Mucosa of stomach (tissue), 1 donor: ENCODE data around the gene DCUN1D1.
"Not testable (repeated sequence)": the region's sequence is repeated elsewhere in the genome, so short reads cannot be mapped to it uniquely, and the experiment has no call there.

ENCODE experiments used
- H3K27me3 ChIP-seq: one replicate; pipeline ENCODE4 v1.7.0; 2013; ENCODE audit warnings: mild to moderate bottlenecking, low read length; ENCODE audit not compliant: control insufficient read depth, insufficient read depth
- H3K36me3 ChIP-seq: one replicate; pipeline ENCODE4 v1.7.0; 2013; ENCODE audit warnings: low read length; ENCODE audit not compliant: control insufficient read depth, insufficient read depth
- H3K4me1 ChIP-seq: one replicate; pipeline ENCODE4 v1.7.0; 2013; ENCODE audit warnings: mild to moderate bottlenecking, low read length; ENCODE audit not compliant: control insufficient read depth, insufficient read depth
- H3K4me3 ChIP-seq: one replicate; pipeline ENCODE4 v1.7.0; 2013; ENCODE audit warnings: low read length
- H3K9ac ChIP-seq: one replicate; pipeline ENCODE4 v1.7.0; 2013; ENCODE audit warnings: mild to moderate bottlenecking, low read length, moderate library complexity
- H3K9me3 ChIP-seq: one replicate; pipeline ENCODE4 v1.7.0; 2013; ENCODE audit warnings: mild to moderate bottlenecking, low read length, moderate library complexity; ENCODE audit not compliant: control insufficient read depth
- donor health status: Pancreatic carcinoma.

Gene DCUN1D1

GRCh38 chr3:182993486-182994201 is 13.3 kb upstream of the DCUN1D1 start:
- not testable (repeated sequence) for H3K4me3 ChIP-seq, H3K9me3 ChIP-seq, H3K27me3 ChIP-seq, H3K36me3 ChIP-seq, H3K9ac ChIP-seq, H3K4me1 ChIP-seq

DNA sequence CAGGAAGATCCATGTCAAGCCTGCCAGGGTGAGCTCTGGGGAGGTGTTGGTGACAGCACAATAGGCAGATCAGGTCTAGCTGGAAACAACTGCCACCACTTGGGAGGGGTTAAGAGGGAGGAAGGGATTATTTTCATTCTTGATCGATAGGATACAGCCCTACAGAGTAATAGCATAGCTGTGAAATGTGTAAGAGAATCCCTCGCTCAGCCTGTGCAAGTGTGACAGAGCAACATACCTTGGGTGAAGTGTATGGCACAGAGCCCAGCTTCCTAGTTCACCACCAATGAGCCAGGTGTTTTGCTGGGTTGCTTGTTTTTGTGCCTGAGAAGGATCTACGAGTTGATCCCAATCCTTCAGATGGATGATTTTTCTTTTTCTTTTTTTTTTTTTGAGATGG is 9.2 kb upstream of the DCUN1D1 start:
- Histone ChIP-seq H3K9me3 (no peaks in the 10 kb centered on the region), H3K27me3 (no peaks in the 10 kb centered on the region), H3K36me3 (no peaks in the 10 kb centered on the region), H3K4me1 (no peaks in the 10 kb centered on the region), H3K4me3 (no peak overlapping the region), H3K9ac (no peak overlapping the region)

DNA sequence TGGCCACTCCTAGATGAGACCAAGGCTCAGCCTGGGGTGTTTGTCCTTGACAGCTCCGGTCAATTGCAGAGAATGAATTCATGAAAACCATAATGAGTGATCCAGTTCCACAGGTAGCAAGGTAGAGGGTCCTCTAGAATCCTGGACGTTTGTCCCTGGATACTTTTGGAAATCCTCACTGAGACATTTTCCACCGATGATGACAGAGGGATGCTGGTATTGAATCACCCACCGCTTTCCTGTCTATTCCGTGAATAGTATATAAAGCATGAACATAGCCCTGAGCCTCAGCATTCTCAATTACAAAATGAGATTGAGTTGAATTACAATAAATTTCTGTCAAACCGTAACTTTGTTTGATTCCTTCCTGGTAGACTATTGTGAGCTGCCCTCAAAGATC is 5.7 kb upstream of the DCUN1D1 start:
- H3K36me3 ChIP-seq, result no peaks in the 10 kb centered on the region
- no peak overlapping the region for H3K9ac ChIP-seq
- no peaks in the 10 kb centered on the region for H3K27me3 ChIP-seq
- H3K4me1 ChIP-seq, result no peaks in the 10 kb centered on the region
- H3K4me3 ChIP-seq, result no peak overlapping the region
- no peaks in the 10 kb centered on the region for H3K9me3 ChIP-seq

DNA sequence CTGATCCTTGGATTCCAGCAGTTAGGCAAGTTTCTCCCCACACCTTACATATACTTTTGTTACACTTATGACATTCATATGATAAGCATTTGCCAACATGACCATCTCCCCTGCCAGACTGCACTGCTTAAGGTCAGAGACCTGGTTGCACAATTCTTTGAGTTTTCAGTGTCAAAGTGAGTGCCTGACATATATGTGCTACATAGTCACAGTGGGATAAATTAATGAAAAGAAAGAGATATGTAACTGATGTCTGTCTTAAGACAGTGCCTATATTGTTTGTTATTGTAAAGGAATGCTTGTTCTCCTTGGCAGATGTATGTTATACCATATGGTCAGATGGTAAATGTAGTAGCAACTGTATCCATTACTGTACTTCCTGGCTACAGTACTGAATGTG is 3.5 kb upstream of the DCUN1D1 start:
- Histone ChIP-seq H3K4me1 (no peaks in the 10 kb centered on the region), H3K9ac (no peak overlapping the region), H3K36me3 (no peaks in the 10 kb centered on the region), H3K9me3 (no peaks in the 10 kb centered on the region), H3K27me3 (no peaks in the 10 kb centered on the region), H3K4me3 (no peak overlapping the region)

GRCh38 chr3:182981038-182981380 is 671 bp upstream of the DCUN1D1 start:
- Histone ChIP-seq H3K4me3 (no peak overlapping the region), H3K4me1 (no peaks in the 10 kb centered on the region), H3K9ac (peak overlapping the region; percentile 67), H3K9me3 (no peaks in the 10 kb centered on the region), H3K36me3 (no peaks in the 10 kb centered on the region), H3K27me3 (no peaks in the 10 kb centered on the region)

DNA sequence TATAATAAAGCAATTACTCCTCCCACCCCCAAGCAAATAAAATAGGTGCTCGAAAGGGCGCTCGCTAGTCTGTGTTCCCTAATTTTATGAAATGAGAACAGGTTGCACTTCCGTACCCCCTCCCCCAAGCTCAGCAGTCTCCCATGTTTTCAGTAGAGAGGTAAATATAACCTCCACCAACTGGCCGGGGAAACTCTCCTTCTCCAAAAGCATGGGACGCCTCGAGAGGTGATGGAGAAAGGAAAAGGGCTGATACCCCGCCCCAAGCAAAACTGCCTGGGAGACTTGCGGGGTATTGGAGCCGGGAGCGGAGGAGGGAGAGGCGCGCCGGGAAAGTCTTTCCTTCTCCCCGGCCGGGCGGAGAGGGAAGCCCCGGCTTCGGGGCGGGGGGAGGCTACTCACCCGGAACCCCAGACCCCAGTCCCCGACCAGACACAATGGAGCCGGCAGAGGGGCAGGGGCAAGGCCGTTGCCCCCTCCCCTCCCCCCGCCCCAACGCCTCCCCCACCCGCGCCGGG is 605 bp downstream of the DCUN1D1 start:
- H3K9ac ChIP-seq, result peak overlapping the region; percentile 92

DNA sequence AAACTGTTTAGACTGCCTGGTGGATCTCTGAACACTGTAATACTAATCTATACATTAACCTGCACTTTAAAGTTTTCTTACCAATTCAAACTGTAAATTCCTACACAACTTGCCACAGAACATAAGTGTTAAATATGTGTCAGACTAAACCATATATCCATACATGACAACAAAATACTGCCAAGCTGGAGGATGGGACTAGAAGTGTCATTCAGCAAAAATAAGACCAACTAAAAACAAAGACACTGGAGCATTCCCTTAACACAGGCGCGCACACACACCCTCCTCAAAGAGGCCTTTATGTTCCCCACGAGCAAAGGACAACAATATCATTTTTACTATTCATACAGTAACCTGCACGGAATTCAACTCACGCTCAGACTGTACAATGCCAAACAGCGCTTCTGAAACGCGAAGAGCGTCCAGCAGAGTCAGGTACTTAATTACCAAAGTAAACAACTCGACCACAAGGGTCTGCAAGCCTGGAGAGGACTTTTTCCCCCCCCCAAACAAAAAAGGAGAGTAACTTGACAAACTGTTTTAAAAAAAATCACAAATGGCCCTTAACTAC is 1.1 kb downstream of the DCUN1D1 start:
- Histone ChIP-seq H3K4me3 (peak overlapping the region; percentile 89), H3K4me1 (no peaks in the 10 kb centered on the region), H3K36me3 (no peaks in the 10 kb centered on the region), H3K9me3 (no peaks in the 10 kb centered on the region), H3K27me3 (no peaks in the 10 kb centered on the region), H3K9ac (peak overlapping the region; percentile 92)

More for the DNA sequence above, 605 bp downstream of the DCUN1D1 start:
- H3K36me3 ChIP-seq, result no peaks in the 10 kb centered on the region
- H3K4me1 ChIP-seq, result no peaks in the 10 kb centered on the region
- H3K4me3 ChIP-seq, result peak overlapping the region; percentile 89
- H3K27me3 ChIP-seq, result no peaks in the 10 kb centered on the region
- H3K9me3 ChIP-seq, result no peaks in the 10 kb centered on the region

DNA sequence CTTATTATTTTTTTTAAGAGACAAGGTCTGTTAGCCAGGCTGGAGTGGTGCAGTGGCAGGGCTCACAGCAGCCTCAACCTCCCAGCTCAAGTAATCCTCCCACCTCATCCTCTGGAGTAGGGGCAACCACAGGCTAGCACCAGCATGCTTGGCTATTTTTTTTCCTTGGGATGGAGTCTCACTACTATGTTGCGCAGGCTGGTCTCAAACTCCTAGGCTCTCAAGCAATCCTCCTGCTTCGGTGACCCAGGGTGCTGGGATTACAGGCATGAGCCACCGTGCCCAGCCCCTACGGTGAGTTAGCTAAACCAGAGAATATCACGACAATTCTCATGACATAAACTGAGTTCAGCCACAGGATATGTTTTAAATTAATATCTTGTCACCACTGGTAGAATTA is 2.0 kb downstream of the DCUN1D1 start:
- Histone ChIP-seq H3K4me3 (no peak overlapping the region), H3K9ac (no peak overlapping the region)

DNA sequence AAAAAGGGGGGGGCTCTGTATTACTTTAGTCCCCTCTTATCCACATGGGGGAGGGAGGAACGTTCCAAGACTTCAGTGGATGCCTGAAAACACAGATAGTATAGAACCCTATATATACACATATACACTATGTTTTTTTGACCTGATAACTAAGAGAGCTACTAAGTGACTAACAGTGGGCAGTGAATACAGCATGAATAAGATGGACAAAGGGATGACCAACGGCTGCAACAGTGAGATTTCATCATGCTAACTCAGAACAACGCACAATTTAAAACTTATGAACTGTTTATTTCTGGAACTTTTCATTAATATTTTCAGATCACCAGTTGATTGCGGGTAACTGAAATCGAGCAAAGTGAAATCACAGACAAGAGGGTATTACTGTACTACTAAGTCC is 7.3 kb downstream of the DCUN1D1 start:
- no peaks in the 10 kb centered on the region for H3K9me3 ChIP-seq
- no peaks in the 10 kb centered on the region for H3K27me3 ChIP-seq
- no peaks in the 10 kb centered on the region for H3K4me1 ChIP-seq
- no peak overlapping the region for H3K4me3 ChIP-seq
- no peaks in the 10 kb centered on the region for H3K36me3 ChIP-seq
- no peak overlapping the region for H3K9ac ChIP-seq

More for the DNA sequence above, 2.0 kb downstream of the DCUN1D1 start:
- Histone ChIP-seq H3K9me3 (no peaks in the 10 kb centered on the region), H3K36me3 (no peaks in the 10 kb centered on the region), H3K4me1 (no peaks in the 10 kb centered on the region), H3K27me3 (no peaks in the 10 kb centered on the region)

GRCh38 chr3:182972387-182972786 is 8.0 kb downstream of the DCUN1D1 start:
- Histone ChIP-seq H3K9ac (no peak overlapping the region), H3K27me3 (no peaks in the 10 kb centered on the region), H3K9me3 (no peaks in the 10 kb centered on the region), H3K36me3 (no peaks in the 10 kb centered on the region), H3K4me3 (no peak overlapping the region), H3K4me1 (no peaks in the 10 kb centered on the region)

DNA sequence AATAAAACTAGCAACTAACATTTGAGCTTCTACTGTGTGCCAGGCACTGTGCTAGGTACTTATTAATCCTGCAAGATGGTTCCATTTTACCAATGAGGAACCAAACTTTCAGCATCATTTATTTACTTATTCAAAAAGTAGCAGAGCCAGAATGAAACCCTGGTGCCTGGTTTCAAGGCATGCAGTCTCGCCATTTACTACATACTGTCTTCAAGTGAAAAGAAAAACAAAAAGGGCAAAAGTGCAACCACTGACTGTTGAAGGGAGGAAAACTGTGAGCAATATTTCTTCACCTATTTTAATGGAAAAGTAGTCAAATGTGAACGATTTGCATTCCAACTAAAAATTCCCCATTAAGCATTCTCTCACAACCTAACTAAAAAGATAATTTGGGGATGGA is 8.7 kb downstream of the DCUN1D1 start:
- Histone ChIP-seq H3K9me3 (no peaks in the 10 kb centered on the region), H3K4me1 (no peaks in the 10 kb centered on the region), H3K27me3 (no peaks in the 10 kb centered on the region), H3K9ac (no peak overlapping the region), H3K36me3 (no peaks in the 10 kb centered on the region), H3K4me3 (no peak overlapping the region)

- Histone ChIP-seq H3K9me3 (no peaks in the 10 kb centered on the region), H3K4me3 (no peak overlapping the region), H3K36me3 (no peaks in the 10 kb centered on the region), H3K4me1 (no peaks in the 10 kb centered on the region), H3K27me3 (no peaks in the 10 kb centered on the region), H3K9ac (no peak overlapping the region)
Measured at GRCh38 chr3:182970811-182971418, 9.4 kb downstream of the DCUN1D1 start.
